Measurements from ENCODE around the gene CEMIP2. TPM values are rescaled to one million over a fixed set of nuclear protein-coding genes. Genes with fewer than 3 reads are reported as not detected.
"Not testable (repeated sequence)": the region's sequence is repeated elsewhere in the genome, so short reads cannot be mapped to it uniquely, and the experiment has no call there.

Gene CEMIP2
- polyA plus RNA-seq = 1 to 10 TPM; 5.5 to 5.8 TPM

GRCh38 chr9:71768388-71769174 lies at the start of gene CEMIP2:
Gene CEMIP2 (minus strand): TSS chr9:71768513. CDS start chr9:71750373, 18,140 bp downstream.
- Histone ChIP-seq H3K4me1 (ENCODE audit: control insufficient read depth in 2 of 2, insufficient read depth in 2 of 2, low read length in 1 of 2) (peaks cover 0 to 3% of the 10 kb centered on the region in 2 donors), H3K9me3 (ENCODE audit: control insufficient read depth in 2 of 2, insufficient read depth in 1 of 2, low read depth in 1 of 2, low read length in 1 of 2) (no peaks in the 10 kb centered on the region), H3K27ac (ENCODE audit: low read depth in 2 of 2, low read length in 1 of 2) (peak within 1 kb of the TSS; percentile 94 to 96), H3K4me3 (ENCODE audit: low read depth in 1 of 2, low read length in 2 of 2) (peak within 1 kb of the TSS; percentile 73 to 83), H3K36me3 (ENCODE audit: control insufficient read depth in 2 of 2, insufficient read depth in 2 of 2, low read length in 1 of 2) (no peaks in the 10 kb centered on the region), H3K27me3 (ENCODE audit: control insufficient read depth in 1 of 2, insufficient read depth in 2 of 2, low read length in 2 of 2) (no peaks in the 10 kb centered on the region)
- 0 to 1% methylated on average over 50 to 85 of the region's 86 CpGs for WGBS, 2 donors

GRCh38 chr9:71816916-71817451 lies 48.7 kb upstream of the CEMIP2 start:
- 60 to 70% methylated on average over 9 of the region's 9 CpGs for WGBS, 2 donors

GRCh38 chr9:71814815-71815214 lies 46.5 kb upstream of the CEMIP2 start:
- WGBS, 2 donors = 71 to 77% methylated on average over 3 of the region's 3 CpGs
- no peak overlapping the region for H3K27ac ChIP-seq (ENCODE audit: low read depth in 2 of 2, low read length in 1 of 2)
- no peaks in the 10 kb centered on the region for H3K27me3 ChIP-seq (ENCODE audit: control insufficient read depth in 1 of 2, insufficient read depth in 2 of 2, low read length in 2 of 2)
- H3K4me3 ChIP-seq (ENCODE audit: low read depth in 1 of 2, low read length in 2 of 2) = no peak overlapping the region
- no peaks in the 10 kb centered on the region for H3K36me3 ChIP-seq (ENCODE audit: control insufficient read depth in 2 of 2, insufficient read depth in 2 of 2, low read length in 1 of 2)
- H3K4me1 ChIP-seq (ENCODE audit: control insufficient read depth in 2 of 2, insufficient read depth in 2 of 2, low read length in 1 of 2) = no peaks in the 10 kb centered on the region
- H3K9me3 ChIP-seq (ENCODE audit: control insufficient read depth in 2 of 2, insufficient read depth in 1 of 2, low read depth in 1 of 2, low read length in 1 of 2) = no peaks in the 10 kb centered on the region

More at GRCh38 chr9:71816916-71817451, 48.7 kb upstream of the CEMIP2 start:
- H3K27ac ChIP-seq (ENCODE audit: low read depth in 2 of 2, low read length in 1 of 2) = no peak overlapping the region
- H3K9me3 ChIP-seq (ENCODE audit: control insufficient read depth in 2 of 2, insufficient read depth in 1 of 2, low read depth in 1 of 2, low read length in 1 of 2) = no peaks in the 10 kb centered on the region
- no peak overlapping the region for H3K4me3 ChIP-seq (ENCODE audit: low read depth in 1 of 2, low read length in 2 of 2)
- H3K4me1 ChIP-seq (ENCODE audit: control insufficient read depth in 2 of 2, insufficient read depth in 2 of 2, low read length in 1 of 2) = no peaks in the 10 kb centered on the region
- H3K27me3 ChIP-seq (ENCODE audit: control insufficient read depth in 1 of 2, insufficient read depth in 2 of 2, low read length in 2 of 2) = no peaks in the 10 kb centered on the region
- no peaks in the 10 kb centered on the region for H3K36me3 ChIP-seq (ENCODE audit: control insufficient read depth in 2 of 2, insufficient read depth in 2 of 2, low read length in 1 of 2)

GRCh38 chr9:71814226-71814625 lies 45.9 kb upstream of the CEMIP2 start:
- H3K27ac ChIP-seq (ENCODE audit: low read depth in 2 of 2, low read length in 1 of 2) = no peak overlapping the region
- H3K36me3 ChIP-seq (ENCODE audit: control insufficient read depth in 2 of 2, insufficient read depth in 2 of 2, low read length in 1 of 2) = no peaks in the 10 kb centered on the region
- no peaks in the 10 kb centered on the region for H3K27me3 ChIP-seq (ENCODE audit: control insufficient read depth in 1 of 2, insufficient read depth in 2 of 2, low read length in 2 of 2)
- no peak overlapping the region for H3K4me3 ChIP-seq (ENCODE audit: low read depth in 1 of 2, low read length in 2 of 2)
- no peaks in the 10 kb centered on the region for H3K9me3 ChIP-seq (ENCODE audit: control insufficient read depth in 2 of 2, insufficient read depth in 1 of 2, low read depth in 1 of 2, low read length in 1 of 2)
- 71 to 77% methylated on average over 3 of the region's 3 CpGs for WGBS, 2 donors
- no peaks in the 10 kb centered on the region for H3K4me1 ChIP-seq (ENCODE audit: control insufficient read depth in 2 of 2, insufficient read depth in 2 of 2, low read length in 1 of 2)

- Histone ChIP-seq H3K27ac (ENCODE audit: low read depth in 2 of 2, low read length in 1 of 2) (no peak overlapping the region), H3K4me1 (ENCODE audit: control insufficient read depth in 2 of 2, insufficient read depth in 2 of 2, low read length in 1 of 2) (no peaks in the 10 kb centered on the region), H3K4me3 (ENCODE audit: low read depth in 1 of 2, low read length in 2 of 2) (no peak overlapping the region), H3K9me3 (ENCODE audit: control insufficient read depth in 2 of 2, insufficient read depth in 1 of 2, low read depth in 1 of 2, low read length in 1 of 2) (no peaks in the 10 kb centered on the region), H3K27me3 (ENCODE audit: control insufficient read depth in 1 of 2, insufficient read depth in 2 of 2, low read length in 2 of 2) (no peaks in the 10 kb centered on the region), H3K36me3 (ENCODE audit: control insufficient read depth in 2 of 2, insufficient read depth in 2 of 2, low read length in 1 of 2) (no peaks in the 10 kb centered on the region)
- 78 to 81% methylated on average over 4 of the region's 4 CpGs for WGBS, 2 donors
Measured at GRCh38 chr9:71812385-71812784, 44.1 kb upstream of the CEMIP2 start.

- Histone ChIP-seq H3K27me3 (ENCODE audit: control insufficient read depth in 1 of 2, insufficient read depth in 2 of 2, low read length in 2 of 2) (no peaks in the 10 kb centered on the region), H3K36me3 (ENCODE audit: control insufficient read depth in 2 of 2, insufficient read depth in 2 of 2, low read length in 1 of 2) (no peaks in the 10 kb centered on the region), H3K9me3 (ENCODE audit: control insufficient read depth in 2 of 2, insufficient read depth in 1 of 2, low read depth in 1 of 2, low read length in 1 of 2) (no peaks in the 10 kb centered on the region), H3K4me1 (ENCODE audit: control insufficient read depth in 2 of 2, insufficient read depth in 2 of 2, low read length in 1 of 2) (no peaks in the 10 kb centered on the region), H3K27ac (ENCODE audit: low read depth in 2 of 2, low read length in 1 of 2) (no peak overlapping the region), H3K4me3 (ENCODE audit: low read depth in 1 of 2, low read length in 2 of 2) (no peak overlapping the region)
- 83 to 86% methylated on average over 2 of the region's 2 CpGs for WGBS, 2 donors
Measured at GRCh38 chr9:71808068-71808467, 39.8 kb upstream of the CEMIP2 start.

GRCh38 chr9:71806901-71807307 lies 38.6 kb upstream of the CEMIP2 start:
- H3K4me3 ChIP-seq (ENCODE audit: low read depth in 1 of 2, low read length in 2 of 2) = no peak overlapping the region
- H3K9me3 ChIP-seq (ENCODE audit: control insufficient read depth in 2 of 2, insufficient read depth in 1 of 2, low read depth in 1 of 2, low read length in 1 of 2) = no peaks in the 10 kb centered on the region
- H3K27ac ChIP-seq (ENCODE audit: low read depth in 2 of 2, low read length in 1 of 2) = no peak overlapping the region
- no peaks in the 10 kb centered on the region for H3K4me1 ChIP-seq (ENCODE audit: control insufficient read depth in 2 of 2, insufficient read depth in 2 of 2, low read length in 1 of 2)
- 7 to 24% methylated on average over 1 of the region's 1 CpG for WGBS, 2 donors
- H3K36me3 ChIP-seq (ENCODE audit: control insufficient read depth in 2 of 2, insufficient read depth in 2 of 2, low read length in 1 of 2) = no peaks in the 10 kb centered on the region
- H3K27me3 ChIP-seq (ENCODE audit: control insufficient read depth in 1 of 2, insufficient read depth in 2 of 2, low read length in 2 of 2) = no peaks in the 10 kb centered on the region

GRCh38 chr9:71805096-71805495 lies 36.8 kb upstream of the CEMIP2 start:
- H3K9me3 ChIP-seq (ENCODE audit: control insufficient read depth in 2 of 2, insufficient read depth in 1 of 2, low read depth in 1 of 2, low read length in 1 of 2); H3K27me3 ChIP-seq (ENCODE audit: control insufficient read depth in 1 of 2, insufficient read depth in 2 of 2, low read length in 2 of 2); H3K36me3 ChIP-seq (ENCODE audit: control insufficient read depth in 2 of 2, insufficient read depth in 2 of 2, low read length in 1 of 2); H3K4me3 ChIP-seq (ENCODE audit: low read depth in 1 of 2, low read length in 2 of 2); H3K27ac ChIP-seq (ENCODE audit: low read depth in 2 of 2, low read length in 1 of 2); H3K4me1 ChIP-seq (ENCODE audit: control insufficient read depth in 2 of 2, insufficient read depth in 2 of 2, low read length in 1 of 2): not testable (repeated sequence)
- WGBS, 2 donors = 68 to 73% methylated on average over 1 of the region's 1 CpG

GRCh38 chr9:71801826-71802225 lies 33.5 kb upstream of the CEMIP2 start:
- no peaks in the 10 kb centered on the region for H3K27me3 ChIP-seq (ENCODE audit: control insufficient read depth in 1 of 2, insufficient read depth in 2 of 2, low read length in 2 of 2)
- 83 to 86% methylated on average over 3 of the region's 3 CpGs for WGBS, 2 donors
- no peak overlapping the region for H3K27ac ChIP-seq (ENCODE audit: low read depth in 2 of 2, low read length in 1 of 2)
- no peaks in the 10 kb centered on the region for H3K4me1 ChIP-seq (ENCODE audit: control insufficient read depth in 2 of 2, insufficient read depth in 2 of 2, low read length in 1 of 2)
- H3K9me3 ChIP-seq (ENCODE audit: control insufficient read depth in 2 of 2, insufficient read depth in 1 of 2, low read depth in 1 of 2, low read length in 1 of 2) = no peaks in the 10 kb centered on the region
- no peak overlapping the region for H3K4me3 ChIP-seq (ENCODE audit: low read depth in 1 of 2, low read length in 2 of 2)
- H3K36me3 ChIP-seq (ENCODE audit: control insufficient read depth in 2 of 2, insufficient read depth in 2 of 2, low read length in 1 of 2) = no peaks in the 10 kb centered on the region

- Histone ChIP-seq H3K36me3 (ENCODE audit: control insufficient read depth in 2 of 2, insufficient read depth in 2 of 2, low read length in 1 of 2) (no peaks in the 10 kb centered on the region), H3K27ac (ENCODE audit: low read depth in 2 of 2, low read length in 1 of 2) (no peak overlapping the region), H3K4me3 (ENCODE audit: low read depth in 1 of 2, low read length in 2 of 2) (no peak overlapping the region), H3K27me3 (ENCODE audit: control insufficient read depth in 1 of 2, insufficient read depth in 2 of 2, low read length in 2 of 2) (no peaks in the 10 kb centered on the region), H3K4me1 (ENCODE audit: control insufficient read depth in 2 of 2, insufficient read depth in 2 of 2, low read length in 1 of 2) (no peaks in the 10 kb centered on the region), H3K9me3 (ENCODE audit: control insufficient read depth in 2 of 2, insufficient read depth in 1 of 2, low read depth in 1 of 2, low read length in 1 of 2) (no peaks in the 10 kb centered on the region)
- 76 to 83% methylated on average over 1 of the region's 1 CpG for WGBS, 2 donors
Measured at GRCh38 chr9:71797266-71797665, 29.0 kb upstream of the CEMIP2 start.

Data from esophagus (tissue), 2 donors.